ENCODE results near the gene BST2.
A peak's percentile ranks its signal among the peaks of the same experiment; 100 is the strongest.

Gene BST2
- long read RNA-seq, transcript BST2-201 (5 exons, 1,019 nt): major isoform, 62 of 67 reads
- long read RNA-seq, partial matches to known transcripts: 0 of 67 reads
- long read RNA-seq, other reads (novel, unspliced or antisense): 5 of 67 reads

- Histone ChIP-seq H3K27me3 (ENCODE audit: insufficient read depth, poor library complexity, severe bottlenecking) (no peaks in the 10 kb centered on the region), H3K27ac (replicated peaks) (peak within 1 kb of the TSS; percentile 77), H3K4me3 (replicated peaks; ENCODE audit: insufficient read depth, low read length) (peak within 1 kb of the TSS; percentile 69)
- TF ChIP-seq POLR2AphosphoS5 (IDR thresholded peaks at IDR 0.05; ENCODE audit: low read depth) (no peak), SPI1 (IDR thresholded peaks at IDR 0.05; ENCODE audit: borderline replicate concordance, low read depth) (peak; percentile 28; the same call in 1 of the 2 replicates), CTCF (IDR thresholded peaks at IDR 0.05; ENCODE audit: insufficient read depth, low read length) (no peak)
- peak; percentile 74 to 82 for DNase-seq (ENCODE audit: low read depth in 1 of 2, low spot score in 1 of 2)
These were observed at the start of gene BST2 for GRCh38 chr19:17405250-17406045. BST2 (minus strand) TSS chr19:17405630; CDS start chr19:17405575, 55 bp downstream.

GRCh38 chr19:17454576-17455071 is 49.2 kb upstream of the BST2 start:
- DNase-seq (ENCODE audit: low read depth in 1 of 2, low spot score in 1 of 2): no peak

GRCh38 chr19:17451820-17452219 is 46.4 kb upstream of the BST2 start:
- no peak for DNase-seq (ENCODE audit: low read depth in 1 of 2, low spot score in 1 of 2)
- H3K4me3 ChIP-seq (replicated peaks; ENCODE audit: insufficient read depth, low read length): no peak overlapping the region
- H3K27me3 ChIP-seq (ENCODE audit: insufficient read depth, poor library complexity, severe bottlenecking): peaks cover 13% of the 10 kb centered on the region
- TF ChIP-seq CTCF (IDR thresholded peaks at IDR 0.05; ENCODE audit: insufficient read depth, low read length): no peak
- no peak for TF ChIP-seq POLR2AphosphoS5 (IDR thresholded peaks at IDR 0.05; ENCODE audit: low read depth)
- no peak for TF ChIP-seq REST (IDR thresholded peaks at IDR 0.05; ENCODE audit: insufficient replicate concordance, low read depth)
- TF ChIP-seq GABPA (IDR thresholded peaks at IDR 0.05; ENCODE audit: low read depth): no peak
- no peak for TF ChIP-seq SPI1 (IDR thresholded peaks at IDR 0.05; ENCODE audit: borderline replicate concordance, low read depth)
- no peak overlapping the region for H3K27ac ChIP-seq (replicated peaks)

More at GRCh38 chr19:17454576-17455071, 49.2 kb upstream of the BST2 start:
- H3K27ac ChIP-seq (replicated peaks): no peak overlapping the region
- H3K4me3 ChIP-seq (replicated peaks; ENCODE audit: insufficient read depth, low read length): no peak overlapping the region
- TF ChIP-seq GABPA (IDR thresholded peaks at IDR 0.05; ENCODE audit: low read depth) (no peak), CTCF (IDR thresholded peaks at IDR 0.05; ENCODE audit: insufficient read depth, low read length) (no peak), SPI1 (IDR thresholded peaks at IDR 0.05; ENCODE audit: borderline replicate concordance, low read depth) (no peak), POLR2AphosphoS5 (IDR thresholded peaks at IDR 0.05; ENCODE audit: low read depth) (no peak), REST (IDR thresholded peaks at IDR 0.05; ENCODE audit: insufficient replicate concordance, low read depth) (no peak)
- peaks cover 9% of the 10 kb centered on the region for H3K27me3 ChIP-seq (ENCODE audit: insufficient read depth, poor library complexity, severe bottlenecking)

All from HL-60 (cell line).